RWPE1 (cell line): ENCODE measurements around the gene ZNF766.

Experiments used
- CTCF ChIA-PET: fragments of 350-600 bp; sonication (Branson Sonifier 250); formaldehyde crosslinking; extraction: SDS; loops from one replicate; lab custom pipeline; 2021; lab: Yijun Ruan, JAX
- POLR2A ChIA-PET: fragments of 400-600 bp; formaldehyde crosslinking; extraction: SDS; loops from one replicate; lab custom pipeline; 2020; ENCODE audit warnings: antibody characterized with exemption; ENCODE audit not compliant: low non-redundant PET; lab: Yijun Ruan, JAX
- DNase-seq: peaks from one replicate; pipeline ENCODE4 v3.0.0; 2012; ENCODE audit warnings: low spot score
- H3K27ac ChIP-seq: fragments of 450-650 bp; 2 replicates; pipeline ENCODE4 v1.5.1; 2017
- TF ChIP-seq, protein P1 (sequence below): fragments of 450-650 bp; conservative IDR thresholded peaks from 2 replicates; pipeline ENCODE4 v1.5.1; 2017; ENCODE audit warnings: low read depth, mild to moderate bottlenecking

The ZNF766 gene

DNA sequence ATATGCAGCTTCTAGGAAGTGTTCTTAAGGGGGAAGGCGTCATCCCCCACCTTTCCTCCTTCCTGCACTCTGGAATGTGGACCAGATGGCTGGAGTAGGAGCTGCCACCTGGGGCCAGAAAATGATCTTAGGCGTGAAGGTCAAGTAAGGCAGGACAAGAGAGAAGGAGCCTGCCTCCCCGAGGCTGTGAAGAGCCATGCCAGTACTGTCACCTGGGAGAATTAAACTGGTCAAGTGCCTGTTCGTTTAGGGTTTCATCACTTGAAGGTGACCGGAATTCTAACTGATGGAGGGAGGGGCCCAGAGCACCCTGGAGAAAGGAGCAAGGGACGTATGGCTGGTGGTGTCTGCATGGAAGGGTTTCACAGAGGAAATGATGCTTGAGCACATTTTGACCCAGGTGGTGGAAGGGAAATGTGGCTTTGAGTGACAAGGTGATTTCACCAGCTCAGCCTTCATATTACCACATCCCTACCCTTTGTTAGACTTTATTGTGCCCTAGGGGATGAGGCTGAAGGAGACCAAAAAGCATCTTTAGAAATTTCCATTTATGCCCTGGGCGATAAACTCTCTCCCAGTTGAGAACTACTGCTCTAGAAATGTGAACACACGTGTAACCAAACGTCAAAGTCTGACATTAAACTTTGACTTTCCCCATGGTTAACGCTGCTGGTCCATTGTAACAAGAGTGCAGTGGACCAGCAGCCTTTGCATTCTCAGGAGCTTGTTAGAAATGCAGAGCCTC is 42.0 kb upstream of the ZNF766 start:
- TF ChIP-seq, protein P1, sequence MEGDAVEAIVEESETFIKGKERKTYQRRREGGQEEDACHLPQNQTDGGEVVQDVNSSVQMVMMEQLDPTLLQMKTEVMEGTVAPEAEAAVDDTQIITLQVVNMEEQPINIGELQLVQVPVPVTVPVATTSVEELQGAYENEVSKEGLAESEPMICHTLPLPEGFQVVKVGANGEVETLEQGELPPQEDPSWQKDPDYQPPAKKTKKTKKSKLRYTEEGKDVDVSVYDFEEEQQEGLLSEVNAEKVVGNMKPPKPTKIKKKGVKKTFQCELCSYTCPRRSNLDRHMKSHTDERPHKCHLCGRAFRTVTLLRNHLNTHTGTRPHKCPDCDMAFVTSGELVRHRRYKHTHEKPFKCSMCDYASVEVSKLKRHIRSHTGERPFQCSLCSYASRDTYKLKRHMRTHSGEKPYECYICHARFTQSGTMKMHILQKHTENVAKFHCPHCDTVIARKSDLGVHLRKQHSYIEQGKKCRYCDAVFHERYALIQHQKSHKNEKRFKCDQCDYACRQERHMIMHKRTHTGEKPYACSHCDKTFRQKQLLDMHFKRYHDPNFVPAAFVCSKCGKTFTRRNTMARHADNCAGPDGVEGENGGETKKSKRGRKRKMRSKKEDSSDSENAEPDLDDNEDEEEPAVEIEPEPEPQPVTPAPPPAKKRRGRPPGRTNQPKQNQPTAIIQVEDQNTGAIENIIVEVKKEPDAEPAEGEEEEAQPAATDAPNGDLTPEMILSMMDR = no peak
- H3K27ac ChIP-seq = no peak overlapping the region
- ChIA-PET POLR2A (no interaction called here), CTCF (no interaction called here)
- no peak for DNase-seq

DNA sequence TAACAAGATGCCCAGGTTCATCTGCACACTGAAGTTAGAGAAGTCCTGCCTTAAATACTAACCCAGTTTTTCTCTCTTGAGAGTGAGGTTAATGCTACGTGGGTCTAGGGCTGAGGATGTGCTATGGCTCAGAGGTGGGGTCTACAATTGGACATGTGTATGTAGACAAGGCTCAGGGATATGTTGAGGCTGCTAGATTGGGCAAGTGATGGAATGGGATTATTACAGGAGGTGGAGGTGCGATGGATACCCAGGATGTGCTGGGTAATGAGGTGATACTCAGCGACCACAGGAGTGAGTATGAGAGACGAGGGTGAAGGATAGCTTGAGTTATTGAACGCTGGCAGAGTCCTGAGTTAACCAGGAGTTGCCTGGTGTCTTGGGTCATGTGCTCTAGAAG is 41.4 kb upstream of the ZNF766 start:
- ChIA-PET CTCF (interaction anchor here (1.3 kb wide), 1 partner anchor 9 kb away, joined by 3 read pairs; no protein-coding TSS in a partner anchor), POLR2A (no interaction called here)
- no peak for DNase-seq
- no peak overlapping the region for H3K27ac ChIP-seq
- TF ChIP-seq, protein P1 = no peak

DNA sequence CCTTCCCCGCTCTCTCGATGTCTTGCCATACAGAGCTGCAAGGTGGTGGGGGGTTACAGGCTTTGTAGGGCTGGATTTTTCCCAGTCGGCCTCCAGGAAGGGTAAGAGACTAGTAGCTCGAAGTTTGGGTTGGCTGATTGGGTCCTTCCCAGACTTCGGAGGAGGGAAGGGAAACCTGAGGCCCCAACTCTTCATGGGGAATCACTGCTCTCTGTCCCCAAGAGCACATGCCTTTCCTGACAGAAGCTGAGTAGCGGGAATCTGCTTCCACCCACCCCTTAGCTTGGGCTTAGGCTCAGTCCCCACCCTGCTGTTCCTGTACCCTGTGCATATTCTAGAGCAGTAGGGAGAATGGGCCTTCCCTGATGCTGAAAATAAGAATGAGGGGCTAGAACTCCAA is 39.9 kb upstream of the ZNF766 start:
- H3K27ac ChIP-seq = no peak overlapping the region
- DNase-seq = no peak
- ChIA-PET CTCF (interaction anchor here (0.7 to 1.3 kb wide), 2 partner anchors 90 to 1711 kb away, joined by 4 read pairs; partner anchors contain the start of gene ZNF616), POLR2A (no interaction called here)
- TF ChIP-seq, protein P1 = no peak

DNA sequence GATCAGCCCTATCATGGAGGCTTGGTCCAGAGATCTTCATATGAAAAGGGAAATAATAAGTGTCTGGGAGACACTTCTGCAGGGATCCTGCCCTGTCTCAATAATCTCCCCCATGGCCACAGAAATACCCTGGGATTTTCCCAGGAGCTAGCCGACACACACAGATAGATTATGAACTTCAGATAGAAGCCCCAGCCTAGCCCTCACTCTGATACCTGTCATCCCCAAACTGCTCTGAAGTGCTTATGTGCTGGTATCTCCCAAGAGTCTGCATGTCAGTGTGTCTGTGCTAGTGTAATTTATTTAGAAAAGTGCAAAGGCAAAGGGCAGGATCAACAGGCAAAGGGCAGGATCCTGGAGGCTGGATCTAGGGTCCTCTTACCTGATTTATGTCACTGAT is 38.7 kb upstream of the ZNF766 start:
- TF ChIP-seq, protein P1 = no peak
- DNase-seq = no peak
- no peak overlapping the region for H3K27ac ChIP-seq
- ChIA-PET POLR2A (no interaction called here), CTCF (no interaction called here)

DNA sequence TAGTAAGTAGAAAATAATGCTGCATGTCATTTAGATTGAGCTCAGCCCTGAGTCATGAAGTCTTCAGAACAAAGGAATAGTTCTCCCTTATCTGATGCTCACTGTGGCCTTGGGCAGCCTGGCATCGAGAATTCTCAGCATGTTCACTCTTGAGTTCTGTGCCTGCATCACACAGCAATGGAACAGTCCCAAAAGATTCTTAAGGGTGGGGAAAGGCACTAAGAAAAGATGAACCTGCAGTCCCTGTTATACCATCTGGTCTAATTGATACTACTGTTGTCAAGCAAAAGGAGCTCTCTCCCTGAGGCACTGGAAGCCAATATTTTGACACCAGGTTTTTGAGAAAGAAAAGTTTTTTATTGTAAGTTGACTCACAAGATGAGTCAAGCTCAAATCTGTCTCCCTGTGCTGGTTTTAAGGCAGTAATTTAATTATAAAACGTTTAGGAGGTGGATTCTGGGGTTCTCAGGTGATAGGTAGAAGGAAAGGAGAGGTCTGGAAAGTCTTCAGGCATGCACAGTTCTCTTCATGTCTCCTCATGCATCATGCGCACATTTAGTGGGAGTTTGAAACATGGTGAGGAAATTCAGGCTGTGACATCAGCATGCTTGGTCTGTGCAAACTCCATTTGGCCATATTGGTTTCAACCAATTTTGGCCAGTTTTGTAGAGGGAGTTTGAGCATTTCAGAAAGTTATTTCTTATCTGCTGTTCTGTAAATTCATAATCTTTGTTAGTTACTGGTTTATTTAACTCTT is 38.1 kb upstream of the ZNF766 start:
- DNase-seq = peak; percentile 10
- no peak overlapping the region for H3K27ac ChIP-seq
- POLR2A ChIA-PET = no interaction called here
- TF ChIP-seq, protein P1 = no peak
- CTCF ChIA-PET = no interaction called here

DNA sequence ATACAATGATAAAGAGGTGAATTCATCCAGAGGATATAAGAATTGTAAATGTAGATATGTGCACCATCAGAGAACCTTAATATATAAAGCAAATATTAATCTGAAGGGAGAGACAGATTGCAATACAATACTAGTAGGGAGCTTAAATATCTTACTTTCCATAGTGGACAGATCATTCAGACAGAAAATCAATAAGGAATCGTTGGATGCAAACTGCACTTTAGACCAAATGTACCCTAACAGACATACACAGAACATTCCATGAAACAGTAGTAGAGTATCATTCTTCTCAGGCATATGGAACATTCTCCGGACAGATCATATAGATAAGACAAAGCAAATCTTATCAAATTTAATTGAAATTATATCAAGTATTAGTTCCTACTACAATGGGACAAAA is 35.0 kb upstream of the ZNF766 start:
- H3K27ac ChIP-seq = no peak overlapping the region
- no peak for DNase-seq
- CTCF ChIA-PET = no interaction called here
- POLR2A ChIA-PET = no interaction called here
- TF ChIP-seq, protein P1 = no peak
